AG09309 (cell line): Measurements from ENCODE around the gene NDUFS6.

ENCODE experiments used
- DNase-seq: peaks from one replicate; pipeline ENCODE4 v3.0.0-alpha.2; 2010; ENCODE audit warnings: low read depth
- H3K4me3 ChIP-seq: 2 replicates; pipeline ENCODE4 v1.5.1; 2011; ENCODE audit warnings: mild to moderate bottlenecking, low read depth, low read length, moderate library complexity; ENCODE audit not compliant: control insufficient read depth
- CTCF ChIP-seq: IDR thresholded peaks from 2 replicates; pipeline ENCODE4 v1.5.1; 2011; ENCODE audit warnings: mild to moderate bottlenecking, low read depth, low read length, inconsistent platforms; ENCODE audit not compliant: insufficient read depth, control insufficient read depth; ENCODE audit errors: missing control alignments

Gene NDUFS6

GRCh38 chr5:1834721-1835429 lies 33.7 kb downstream of the NDUFS6 start:
- DNase-seq = no peak
- no peak overlapping the region for H3K4me3 ChIP-seq
- TF ChIP-seq CTCF = no peak

GRCh38 chr5:1835431-1835830 lies 34.2 kb downstream of the NDUFS6 start:
- no peak overlapping the region for H3K4me3 ChIP-seq
- no peak for TF ChIP-seq CTCF
- DNase-seq = no peak

- DNase-seq = no peak
- H3K4me3 ChIP-seq = no peak overlapping the region
- no peak for TF ChIP-seq CTCF
Observed at GRCh38 chr5:1836176-1836890, 35.1 kb downstream of the NDUFS6 start.

GRCh38 chr5:1836891-1837880 lies 36.0 kb downstream of the NDUFS6 start:
- no peak overlapping the region for H3K4me3 ChIP-seq
- no peak for DNase-seq
- TF ChIP-seq CTCF = no peak

- no peak overlapping the region for H3K4me3 ChIP-seq
- TF ChIP-seq CTCF = no peak
- no peak for DNase-seq
Observed at GRCh38 chr5:1838013-1838412, 36.8 kb downstream of the NDUFS6 start.

GRCh38 chr5:1840071-1840547 lies 38.9 kb downstream of the NDUFS6 start:
- H3K4me3 ChIP-seq = no peak overlapping the region
- no peak for TF ChIP-seq CTCF
- DNase-seq = no peak
